ENCODE results near the gene SH3BGRL. TPM values are rescaled to one million over a fixed set of nuclear protein-coding genes. Genes with fewer than 3 reads are reported as not detected.

SH3BGRL gene
- total RNA-seq, 3 donors from 2014 or later = 49.7 to 186 (median 74.4) TPM

- Histone ChIP-seq H3K36me3 (ENCODE audit: low read depth) (no peaks in the 10 kb centered on the region), H3K9me3 (no peaks in the 10 kb centered on the region), H3K4me3 (no peak overlapping the region), H3K4me1 (ENCODE audit: low read depth) (no peaks in the 10 kb centered on the region)
- intact Hi-C loops (cut with DNase I, micrococcal nuclease) = no loop called here
- DNase-seq (no peak), ATAC-seq (no peak)
- no peak for TF ChIP-seq CTCF (IDR thresholded peaks at IDR 0.05)
Observed at GRCh38 chrX:81280148-81280547, 78.2 kb downstream of the SH3BGRL start.

GRCh38 chrX:81286075-81286474, 84.2 kb downstream of the SH3BGRL start:
- Histone ChIP-seq H3K9me3 (no peaks in the 10 kb centered on the region), H3K36me3 (ENCODE audit: low read depth) (no peaks in the 10 kb centered on the region), H3K4me3 (no peak overlapping the region), H3K4me1 (ENCODE audit: low read depth) (no peaks in the 10 kb centered on the region)
- ATAC-seq = no peak
- DNase-seq = no peak
- intact Hi-C loops (cut with DNase I, micrococcal nuclease) = no loop called here
- no peak for TF ChIP-seq CTCF (IDR thresholded peaks at IDR 0.05)

GRCh38 chrX:81286608-81287007, 84.7 kb downstream of the SH3BGRL start:
- DNase-seq = no peak
- Histone ChIP-seq H3K4me3 (no peak overlapping the region), H3K36me3 (ENCODE audit: low read depth) (no peaks in the 10 kb centered on the region), H3K9me3 (peaks cover 3% of the 10 kb centered on the region), H3K4me1 (ENCODE audit: low read depth) (no peaks in the 10 kb centered on the region)
- no peak for TF ChIP-seq CTCF (IDR thresholded peaks at IDR 0.05)
- no peak for ATAC-seq
- intact Hi-C loops (cut with DNase I, micrococcal nuclease) = no loop called here

GRCh38 chrX:81291996-81292395, 90.1 kb downstream of the SH3BGRL start:
- Histone ChIP-seq H3K4me1 (ENCODE audit: low read depth) (no peaks in the 10 kb centered on the region), H3K4me3 (no peak overlapping the region), H3K9me3 (peaks cover 11% of the 10 kb centered on the region), H3K36me3 (ENCODE audit: low read depth) (no peaks in the 10 kb centered on the region)
- intact Hi-C loops (cut with DNase I, micrococcal nuclease) = no loop called here
- no peak for ATAC-seq
- no peak for DNase-seq
- TF ChIP-seq CTCF (IDR thresholded peaks at IDR 0.05) = no peak

GRCh38 chrX:81294101-81294500, 92.2 kb downstream of the SH3BGRL start:
- no peaks in the 10 kb centered on the region for H3K36me3 ChIP-seq (ENCODE audit: low read depth)

More at GRCh38 chrX:81294101-81294500, 92.2 kb downstream of the SH3BGRL start:
- ATAC-seq (no peak), DNase-seq (no peak)
- no peak for TF ChIP-seq CTCF (IDR thresholded peaks at IDR 0.05)
- Histone ChIP-seq H3K4me3 (no peak overlapping the region), H3K9me3 (peaks cover 11% of the 10 kb centered on the region), H3K4me1 (ENCODE audit: low read depth) (no peaks in the 10 kb centered on the region)
- intact Hi-C loops (cut with DNase I, micrococcal nuclease) = no loop called here
